PC-3 (cell line): ENCODE data around the gene DUSP28.

Source experiments
- CTCF ChIP-seq: fragments of 300-600 bp; sonication (generic); conservative IDR thresholded peaks from 2 replicates; pipeline ENCODE4 v1.5.1; 2017; ENCODE audit warnings: antibody characterized with exemption, low read depth, mild to moderate bottlenecking, low read length
- EZH2phosphoT487 ChIP-seq: fragments of 300-600 bp; sonication (generic); IDR thresholded peaks from 2 replicates; pipeline ENCODE4 v1.6.1; 2018; ENCODE audit warnings: mild to moderate bottlenecking, antibody characterized with exemption, low read length, borderline replicate concordance

- no peak for TF ChIP-seq CTCF
- no peak for TF ChIP-seq EZH2phosphoT487
Observed at GRCh38 chr2:240517342-240517741, 42.8 kb upstream of the DUSP28 start.
